NCI-H748 (cell line): ENCODE data around the gene GLT6D1.

Source experiments
- DNase-seq: peaks from one replicate; lab custom pipeline; 2025; ENCODE audit not compliant: unreplicated experiment; lab: John Stamatoyannopoulos, UW

Gene GLT6D1

GRCh38 chr9:135624282-135624681 is 15.1 kb downstream of the GLT6D1 start:
- no peak for DNase-seq

GRCh38 chr9:135622415-135623020 is 16.8 kb downstream of the GLT6D1 start:
- no peak for DNase-seq

- no peak for DNase-seq
Measured at GRCh38 chr9:135620558-135620957, 18.8 kb downstream of the GLT6D1 start.

- DNase-seq: peak; percentile 88
Measured at GRCh38 chr9:135619599-135619886, 19.8 kb downstream of the GLT6D1 start.

- DNase-seq: no peak
Measured at GRCh38 chr9:135618866-135619598, 20.3 kb downstream of the GLT6D1 start.

- DNase-seq: no peak
Measured at GRCh38 chr9:135617991-135618411, 21.3 kb downstream of the GLT6D1 start.

- no peak for DNase-seq
Measured at GRCh38 chr9:135617538-135617900, 21.8 kb downstream of the GLT6D1 start.

GRCh38 chr9:135616619-135617537 is 22.5 kb downstream of the GLT6D1 start:
- peak; percentile 11 for DNase-seq

GRCh38 chr9:135615666-135616618 is 23.4 kb downstream of the GLT6D1 start:
- no peak for DNase-seq

- DNase-seq: no peak
Measured at GRCh38 chr9:135614821-135615665, 24.3 kb downstream of the GLT6D1 start.

GRCh38 chr9:135613946-135614805 is 25.2 kb downstream of the GLT6D1 start:
- no peak for DNase-seq

GRCh38 chr9:135612981-135613910 is 26.1 kb downstream of the GLT6D1 start:
- no peak for DNase-seq

- DNase-seq: no peak
Measured at GRCh38 chr9:135612437-135612836, 26.9 kb downstream of the GLT6D1 start.

GRCh38 chr9:135611875-135612209 is 27.5 kb downstream of the GLT6D1 start:
- no peak for DNase-seq

- no peak for DNase-seq
Measured at GRCh38 chr9:135611142-135611874, 28.0 kb downstream of the GLT6D1 start.

GRCh38 chr9:135610290-135611141 is 28.8 kb downstream of the GLT6D1 start:
- no peak for DNase-seq
